ENCODE results near the gene CEP192.
"Not testable (repeated sequence)": the region's sequence is repeated elsewhere in the genome, so short reads cannot be mapped to it uniquely, and the experiment has no call there.

Gene CEP192

GRCh38 chr18:12990123-12990475, 1.1 kb upstream of the CEP192 start:
- DNase-seq (ENCODE audit: low read depth in 2 of 2): peak in 1 of 2 donors; percentile 11

DNA sequence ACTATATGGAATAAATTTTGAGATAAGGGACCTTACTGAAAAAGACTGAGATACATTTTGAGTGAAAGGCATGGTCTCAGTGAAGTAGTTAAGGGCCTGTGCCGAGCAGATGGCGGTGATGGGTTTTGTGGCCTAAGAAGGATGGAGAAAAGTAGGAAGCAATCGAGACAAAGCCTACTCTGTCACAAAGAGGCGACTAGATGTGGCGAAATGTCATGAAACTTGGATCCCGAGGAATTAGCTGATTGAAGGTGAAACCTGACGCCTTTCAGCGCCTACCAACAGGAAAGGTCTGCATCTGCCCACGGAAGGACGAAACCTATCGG, 558 bp upstream of the CEP192 start:
- DNase-seq (ENCODE audit: low read depth in 2 of 2): no peak

DNA sequence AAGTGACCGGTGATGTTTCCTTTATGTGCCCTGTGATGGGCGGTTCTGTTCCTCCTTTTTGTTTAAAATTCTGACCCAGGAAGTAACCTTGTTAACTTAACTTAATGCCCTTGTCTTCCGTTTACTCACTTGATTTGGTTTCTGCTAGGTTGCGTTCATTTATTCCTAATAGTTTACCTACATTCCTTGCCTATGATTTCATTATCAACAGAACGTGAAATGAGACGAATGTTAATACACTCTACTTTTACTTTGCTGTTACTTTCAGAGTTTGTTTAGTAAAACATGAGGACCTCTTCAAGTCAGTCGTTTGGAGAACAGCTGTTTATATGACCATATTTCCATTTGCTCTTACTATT, 638 bp downstream of the CEP192 start:
- DNase-seq (ENCODE audit: low read depth in 2 of 2): no peak

- no peak for DNase-seq (ENCODE audit: low read depth in 2 of 2)
Measured at GRCh38 chr18:12993439-12993838, 2.3 kb downstream of the CEP192 start.

- DNase-seq (ENCODE audit: low read depth in 2 of 2): no peak
Measured at GRCh38 chr18:12995424-12995823, 4.3 kb downstream of the CEP192 start.

GRCh38 chr18:12995952-12996477, 4.9 kb downstream of the CEP192 start:
- DNase-seq (ENCODE audit: low read depth in 2 of 2): no peak

- DNase-seq (ENCODE audit: low read depth in 2 of 2): no peak
Measured at GRCh38 chr18:12996661-12997292, 5.6 kb downstream of the CEP192 start.

- not testable (repeated sequence) for DNase-seq (ENCODE audit: low read depth in 2 of 2)
Measured at GRCh38 chr18:12997330-12997729, 6.2 kb downstream of the CEP192 start.

DNA sequence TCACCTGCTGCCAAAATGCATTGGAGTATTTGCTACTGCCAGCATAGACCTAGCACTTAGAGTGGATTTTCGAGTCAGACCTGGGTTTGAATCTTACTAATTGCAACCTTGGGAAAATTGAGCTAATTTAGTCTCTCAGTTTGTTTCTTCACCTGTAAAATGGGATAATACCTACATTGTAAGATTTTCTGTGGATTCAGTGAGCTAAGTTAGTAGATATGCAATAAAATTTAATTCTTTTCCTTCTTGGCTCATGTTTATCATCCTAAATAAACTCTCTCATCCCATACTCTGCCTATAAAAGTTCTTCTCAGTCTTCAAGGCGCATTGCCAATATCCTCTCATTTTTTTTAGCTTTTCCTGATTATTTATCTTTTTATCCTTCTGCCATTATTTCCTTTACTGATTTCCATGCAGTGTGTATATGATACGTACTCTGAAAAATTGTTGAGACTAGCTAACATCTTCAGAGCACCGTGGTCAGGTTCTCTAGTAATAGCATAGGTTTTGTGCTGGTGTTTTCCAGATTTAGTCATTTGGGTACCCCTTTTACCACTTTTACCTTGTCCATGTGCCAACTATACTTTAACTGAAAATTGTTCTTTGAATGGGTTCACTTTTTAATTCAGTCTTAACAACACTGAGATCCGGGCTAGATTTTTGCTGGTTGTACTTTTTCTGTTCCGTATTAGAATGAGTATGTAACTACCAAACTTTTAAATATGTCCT, 7.3 kb downstream of the CEP192 start:
- DNase-seq (ENCODE audit: low read depth in 2 of 2): no peak

- DNase-seq (ENCODE audit: low read depth in 2 of 2): no peak
Measured at GRCh38 chr18:13003466-13003896, 12.3 kb downstream of the CEP192 start.

- no peak for DNase-seq (ENCODE audit: low read depth in 2 of 2)
Measured at GRCh38 chr18:13004396-13004795, 13.2 kb downstream of the CEP192 start.

- no peak for DNase-seq (ENCODE audit: low read depth in 2 of 2)
Measured at GRCh38 chr18:13005289-13005688, 14.1 kb downstream of the CEP192 start.

GRCh38 chr18:13006531-13007247, 15.5 kb downstream of the CEP192 start:
- DNase-seq (ENCODE audit: low read depth in 2 of 2): no peak

GRCh38 chr18:13007248-13007560, 16.0 kb downstream of the CEP192 start:
- no peak for DNase-seq (ENCODE audit: low read depth in 2 of 2)

DNA sequence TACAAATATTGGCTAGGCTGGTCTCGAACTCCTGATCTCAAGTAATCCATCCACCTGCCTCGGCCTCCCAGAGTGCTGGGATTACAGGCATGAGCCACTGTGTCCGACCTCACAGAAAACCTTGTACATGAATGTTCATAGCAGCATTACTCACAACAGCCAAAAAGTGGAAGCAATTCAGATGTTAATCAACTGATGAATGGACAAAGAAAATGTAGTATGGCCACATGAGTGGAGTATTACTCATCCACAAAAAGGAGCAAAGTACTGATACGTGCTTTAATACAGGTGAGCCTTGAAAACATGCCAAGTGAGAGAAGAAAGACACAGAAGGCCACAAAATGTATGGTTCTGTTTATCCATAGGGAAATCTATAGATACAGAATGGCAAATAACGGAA, 20.6 kb downstream of the CEP192 start:
- no peak for DNase-seq (ENCODE audit: low read depth in 2 of 2)

DNA sequence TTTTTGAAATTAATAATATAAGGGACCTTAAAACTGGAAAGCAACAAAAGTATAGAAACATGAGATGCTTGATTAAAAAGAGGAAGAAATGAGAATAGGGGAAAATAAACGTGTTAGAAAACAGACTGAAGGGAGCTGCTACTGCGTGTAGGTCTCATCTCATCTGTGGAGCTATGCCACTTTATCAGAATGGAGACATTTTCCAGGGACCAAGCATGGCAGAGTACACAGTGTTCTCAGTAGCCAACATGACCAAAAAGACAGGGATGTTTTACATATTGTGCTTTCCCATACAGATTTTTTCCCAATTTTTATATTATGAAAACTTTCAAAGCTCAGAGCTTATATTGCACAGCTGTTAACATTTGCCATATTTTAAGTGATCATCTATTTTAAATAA, 23.1 kb downstream of the CEP192 start:
- DNase-seq (ENCODE audit: low read depth in 2 of 2): no peak

DNA sequence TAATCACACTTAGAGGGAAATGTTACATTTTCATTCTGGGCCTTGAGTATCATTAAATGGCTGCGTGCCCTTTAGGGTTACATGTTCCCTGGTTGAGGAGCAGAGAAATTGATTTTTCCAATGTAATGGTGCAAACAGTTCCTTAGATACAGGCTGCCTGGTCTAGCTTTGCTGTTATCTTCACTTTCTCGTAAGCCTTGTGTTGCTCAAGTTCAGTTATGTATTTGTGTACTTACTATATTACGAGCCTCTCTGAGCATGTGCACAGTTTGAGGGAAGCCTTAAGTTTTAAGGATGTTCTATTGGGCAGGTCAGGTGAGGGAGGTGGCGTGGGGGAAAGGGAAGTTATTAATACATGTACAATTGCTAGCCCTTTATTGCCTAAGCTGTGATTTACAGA, 23.7 kb downstream of the CEP192 start:
- DNase-seq (ENCODE audit: low read depth in 2 of 2): no peak

GRCh38 chr18:13017247-13017875, 26.2 kb downstream of the CEP192 start:
- DNase-seq (ENCODE audit: low read depth in 2 of 2): no peak

DNA sequence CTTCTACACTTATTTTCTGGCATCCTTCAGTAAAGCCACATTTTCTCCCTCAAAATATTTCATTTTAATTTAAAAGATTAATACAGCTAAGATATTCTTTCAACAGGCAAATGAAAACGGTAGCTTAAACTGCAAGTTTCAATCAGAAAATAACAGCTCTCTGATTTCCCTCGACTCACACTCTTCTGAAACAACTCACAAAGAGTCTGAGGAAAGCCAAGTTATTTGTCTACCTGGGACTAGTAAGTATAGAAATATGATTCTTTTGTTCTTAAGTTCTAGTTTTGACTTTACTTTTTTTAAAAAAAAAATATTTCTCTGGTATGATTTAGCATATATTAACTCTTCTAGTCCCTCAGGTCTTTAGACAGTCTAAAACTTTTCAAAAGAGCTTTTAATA, 27.2 kb downstream of the CEP192 start:
- no peak for DNase-seq (ENCODE audit: low read depth in 2 of 2)

DNA sequence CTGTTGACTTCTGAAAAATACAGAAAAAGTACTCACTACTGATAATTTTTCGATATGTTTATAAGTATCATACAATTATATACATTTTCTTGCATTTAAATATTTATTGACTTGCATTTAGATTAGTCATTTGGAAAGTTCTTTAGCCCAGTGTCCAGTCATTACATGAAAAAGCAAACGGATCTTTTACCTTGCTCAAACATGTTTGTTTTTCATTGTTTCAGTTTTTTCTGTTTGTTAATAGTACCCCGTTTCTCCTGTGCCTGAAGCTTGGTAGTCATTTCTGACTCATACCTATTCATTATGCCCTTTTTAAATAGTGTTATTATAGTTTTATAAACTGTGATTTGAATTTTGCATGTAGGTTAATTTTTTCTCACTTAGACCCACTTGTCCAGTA, 28.1 kb downstream of the CEP192 start:
- no peak for DNase-seq (ENCODE audit: low read depth in 2 of 2)

DNA sequence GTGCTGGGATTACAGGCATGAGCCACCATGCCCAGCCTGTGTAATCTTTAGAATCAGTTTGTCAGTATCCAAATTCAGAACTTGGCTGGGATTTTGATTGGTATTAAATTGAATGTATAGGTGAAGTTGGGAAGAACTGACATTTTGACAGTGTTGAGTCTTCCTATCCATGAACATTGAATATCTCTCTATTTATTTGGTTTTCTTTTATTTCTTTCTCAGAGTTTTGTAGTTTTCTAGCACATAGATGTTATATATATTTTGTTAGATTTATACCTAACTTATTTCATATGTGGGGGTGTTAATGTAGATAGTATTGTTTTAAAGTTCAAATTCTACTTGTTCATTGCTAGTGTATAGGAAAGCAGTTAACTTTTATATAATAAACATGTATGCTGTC, 31.5 kb downstream of the CEP192 start:
- DNase-seq (ENCODE audit: low read depth in 2 of 2): no peak

DNA sequence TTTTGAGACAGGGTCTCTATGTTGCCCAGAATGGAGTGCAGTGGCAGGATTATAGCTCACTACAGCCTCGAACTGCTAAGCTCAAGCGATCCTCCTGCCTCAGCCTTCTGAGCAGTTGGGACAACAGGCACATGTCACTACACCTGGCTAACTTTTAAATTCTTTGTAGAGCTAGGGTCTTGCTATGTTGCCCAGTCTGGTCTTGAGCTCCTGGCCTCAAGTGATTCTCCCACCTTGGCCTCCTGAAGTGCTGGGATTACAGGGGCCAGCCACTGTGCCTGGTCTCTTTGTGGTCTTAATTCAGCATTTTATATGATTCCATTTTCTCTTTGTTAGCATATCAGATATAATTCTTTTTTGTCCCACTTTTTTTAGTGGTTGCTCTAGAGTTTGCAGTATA, 34.1 kb downstream of the CEP192 start:
- no peak for DNase-seq (ENCODE audit: low read depth in 2 of 2)

All from stimulated activated CD4-positive, alpha-beta T cell treated with anti-CD3 and anti-CD28 coated beads, Interleukin-4, amount 100 ng/mL, for 48 hours (primary cell).